ENCODE data around the gene THRB.

Gene THRB

GRCh38 chr3:24490151-24490550 is 4.5 kb downstream of the THRB start:
- no peak for DNase-seq (ENCODE audit: low read depth in 2 of 2)

- DNase-seq (ENCODE audit: low read depth in 2 of 2): no peak
These were observed 7.1 kb downstream of the THRB start for GRCh38 chr3:24487325-24488262.

GRCh38 chr3:24485511-24485910 is 9.1 kb downstream of the THRB start:
- DNase-seq (ENCODE audit: low read depth in 2 of 2): no peak

GRCh38 chr3:24483873-24484272 is 10.8 kb downstream of the THRB start:
- DNase-seq (ENCODE audit: low read depth in 2 of 2): no peak

- no peak for DNase-seq (ENCODE audit: low read depth in 2 of 2)
These were observed 12.4 kb downstream of the THRB start for GRCh38 chr3:24482096-24482705.

GRCh38 chr3:24481193-24481592 is 13.5 kb downstream of the THRB start:
- no peak for DNase-seq (ENCODE audit: low read depth in 2 of 2)

- no peak for DNase-seq (ENCODE audit: low read depth in 2 of 2)
These were observed 14.2 kb downstream of the THRB start for GRCh38 chr3:24480497-24480896.

GRCh38 chr3:24479816-24480215 is 14.8 kb downstream of the THRB start:
- DNase-seq (ENCODE audit: low read depth in 2 of 2): no peak

- DNase-seq (ENCODE audit: low read depth in 2 of 2): no peak
These were observed 17.6 kb downstream of the THRB start for GRCh38 chr3:24476871-24477656.

GRCh38 chr3:24475925-24476324 is 18.7 kb downstream of the THRB start:
- DNase-seq (ENCODE audit: low read depth in 2 of 2): no peak

GRCh38 chr3:24474862-24475261 is 19.8 kb downstream of the THRB start:
- DNase-seq (ENCODE audit: low read depth in 2 of 2): no peak

- DNase-seq (ENCODE audit: low read depth in 2 of 2): no peak
These were observed 22.3 kb downstream of the THRB start for GRCh38 chr3:24472358-24472757.

- no peak for DNase-seq (ENCODE audit: low read depth in 2 of 2)
These were observed 23.2 kb downstream of the THRB start for GRCh38 chr3:24471486-24471885.

- no peak for DNase-seq (ENCODE audit: low read depth in 2 of 2)
These were observed 24.4 kb downstream of the THRB start for GRCh38 chr3:24470277-24470676.

- DNase-seq (ENCODE audit: low read depth in 2 of 2): no peak
These were observed 30.3 kb downstream of the THRB start for GRCh38 chr3:24464389-24464788.

- no peak for DNase-seq (ENCODE audit: low read depth in 2 of 2)
These were observed 31.9 kb downstream of the THRB start for GRCh38 chr3:24462737-24463136.

- DNase-seq (ENCODE audit: low read depth in 2 of 2): no peak
These were observed 33.7 kb downstream of the THRB start for GRCh38 chr3:24460974-24461373.

GRCh38 chr3:24457719-24458118 is 36.9 kb downstream of the THRB start:
- no peak for DNase-seq (ENCODE audit: low read depth in 2 of 2)

GRCh38 chr3:24454856-24455255 is 39.8 kb downstream of the THRB start:
- no peak for DNase-seq (ENCODE audit: low read depth in 2 of 2)

- DNase-seq (ENCODE audit: low read depth in 2 of 2): no peak
These were observed 40.3 kb downstream of the THRB start for GRCh38 chr3:24454393-24454792.

- DNase-seq (ENCODE audit: low read depth in 2 of 2): no peak
These were observed 43.1 kb downstream of the THRB start for GRCh38 chr3:24451461-24452099.
